Endothelial cell of umbilical vein (primary cell): ENCODE data around the gene ACLY.

Source experiments
- EZH2 ChIP-seq: IDR thresholded peaks from 2 replicates; pipeline ENCODE4 v1.6.1; 2012; ENCODE audit warnings: borderline replicate concordance, low read depth, mild to moderate bottlenecking, moderate library complexity, low read length, inconsistent platforms; ENCODE audit not compliant: severe bottlenecking
- FOS ChIP-seq: IDR thresholded peaks from 2 replicates; pipeline ENCODE4 v1.6.1; 2011; ENCODE audit warnings: mild to moderate bottlenecking, low read length, moderate library complexity, borderline replicate concordance; ENCODE audit not compliant: insufficient read depth
- GATA2 ChIP-seq: IDR thresholded peaks from 2 replicates; pipeline ENCODE4 v1.7.0; 2011; ENCODE audit warnings: low read depth, mild to moderate bottlenecking, moderate library complexity, mixed read lengths, low read length; ENCODE audit not compliant: insufficient read length, insufficient read depth
- JUN ChIP-seq: IDR thresholded peaks from 2 replicates; pipeline ENCODE4 v1.6.1; 2011; ENCODE audit warnings: borderline replicate concordance, low read depth; ENCODE audit not compliant: insufficient read length, insufficient read depth
- MAX ChIP-seq: IDR thresholded peaks from 2 replicates; pipeline ENCODE4 v1.6.1; 2011; ENCODE audit not compliant: insufficient read depth, insufficient read length
- MYC ChIP-seq: IDR thresholded peaks from one replicate; pipeline ENCODE4 v1.6.1; 2011; ENCODE audit warnings: mild to moderate bottlenecking, low read depth, low read length
- POLR2A ChIP-seq: IDR thresholded peaks from 2 replicates; pipeline ENCODE4 v1.6.1; 2012; ENCODE audit warnings: low read depth, mild to moderate bottlenecking, control low read depth, low read length
- POLR2AphosphoS5 ChIP-seq: IDR thresholded peaks from 2 replicates; pipeline ENCODE4 v1.6.1; 2012; ENCODE audit warnings: low read depth, mild to moderate bottlenecking, control low read depth, low read length, moderate library complexity; ENCODE audit not compliant: insufficient read depth
- TF ChIP-seq, protein P1 (sequence below), 2 donors: IDR thresholded peaks; 1 replicate in 1 of 2; 2 replicates in 1 of 2; pipeline ENCODE4 v1.5.1; 2011; ENCODE audit warnings: low read length in 2 of 2, mild to moderate bottlenecking in 2 of 2, moderate library complexity in 2 of 2, control low read depth in 1 of 2, inconsistent platforms in 1 of 2, low read depth in 1 of 2; ENCODE audit not compliant: insufficient read depth in 1 of 2; ENCODE audit errors: extremely low read depth in 1 of 2

GRCh38 chr17:41966463-41967140 is 47.9 kb upstream of the ACLY start, which contains the start of gene CNP:
- TF ChIP-seq, protein P1, sequence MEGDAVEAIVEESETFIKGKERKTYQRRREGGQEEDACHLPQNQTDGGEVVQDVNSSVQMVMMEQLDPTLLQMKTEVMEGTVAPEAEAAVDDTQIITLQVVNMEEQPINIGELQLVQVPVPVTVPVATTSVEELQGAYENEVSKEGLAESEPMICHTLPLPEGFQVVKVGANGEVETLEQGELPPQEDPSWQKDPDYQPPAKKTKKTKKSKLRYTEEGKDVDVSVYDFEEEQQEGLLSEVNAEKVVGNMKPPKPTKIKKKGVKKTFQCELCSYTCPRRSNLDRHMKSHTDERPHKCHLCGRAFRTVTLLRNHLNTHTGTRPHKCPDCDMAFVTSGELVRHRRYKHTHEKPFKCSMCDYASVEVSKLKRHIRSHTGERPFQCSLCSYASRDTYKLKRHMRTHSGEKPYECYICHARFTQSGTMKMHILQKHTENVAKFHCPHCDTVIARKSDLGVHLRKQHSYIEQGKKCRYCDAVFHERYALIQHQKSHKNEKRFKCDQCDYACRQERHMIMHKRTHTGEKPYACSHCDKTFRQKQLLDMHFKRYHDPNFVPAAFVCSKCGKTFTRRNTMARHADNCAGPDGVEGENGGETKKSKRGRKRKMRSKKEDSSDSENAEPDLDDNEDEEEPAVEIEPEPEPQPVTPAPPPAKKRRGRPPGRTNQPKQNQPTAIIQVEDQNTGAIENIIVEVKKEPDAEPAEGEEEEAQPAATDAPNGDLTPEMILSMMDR (IDR thresholded peaks at IDR 0.05; ENCODE audit: extremely low read depth in 1 of 2, insufficient read depth in 1 of 2, low read depth in 1 of 2, low read length in 2 of 2), result no peak
- peak; percentile 96 for TF ChIP-seq POLR2A
- TF ChIP-seq POLR2AphosphoS5, result peak; percentile 97
- no peak for TF ChIP-seq MYC
- no peak for TF ChIP-seq EZH2
- TF ChIP-seq FOS, result no peak
- no peak for TF ChIP-seq GATA2
- TF ChIP-seq MAX, result peak; percentile 13
- no peak for TF ChIP-seq JUN
